ENCODE data around the gene CITED4.

The CITED4 gene

DNA sequence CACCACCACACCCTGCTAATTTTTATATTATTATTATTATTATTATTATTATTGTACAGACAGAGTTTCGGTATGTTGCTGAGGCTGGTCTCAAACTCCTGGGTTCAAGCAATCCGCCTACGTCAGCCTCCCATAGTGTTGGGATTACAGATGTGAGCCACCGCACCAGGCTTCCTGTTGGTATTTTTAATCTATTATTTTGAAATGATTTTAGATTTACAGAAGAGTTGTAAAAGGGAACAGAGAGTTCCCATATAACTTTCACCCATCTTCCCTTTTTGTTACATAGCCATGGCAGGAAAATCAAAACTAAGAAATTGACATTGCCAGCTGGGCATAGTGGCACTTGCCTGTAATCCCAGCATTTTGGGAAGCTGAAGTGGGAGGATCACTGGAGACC lies 42.9 kb upstream of the CITED4 start:
- TF ChIP-seq, protein P1, sequence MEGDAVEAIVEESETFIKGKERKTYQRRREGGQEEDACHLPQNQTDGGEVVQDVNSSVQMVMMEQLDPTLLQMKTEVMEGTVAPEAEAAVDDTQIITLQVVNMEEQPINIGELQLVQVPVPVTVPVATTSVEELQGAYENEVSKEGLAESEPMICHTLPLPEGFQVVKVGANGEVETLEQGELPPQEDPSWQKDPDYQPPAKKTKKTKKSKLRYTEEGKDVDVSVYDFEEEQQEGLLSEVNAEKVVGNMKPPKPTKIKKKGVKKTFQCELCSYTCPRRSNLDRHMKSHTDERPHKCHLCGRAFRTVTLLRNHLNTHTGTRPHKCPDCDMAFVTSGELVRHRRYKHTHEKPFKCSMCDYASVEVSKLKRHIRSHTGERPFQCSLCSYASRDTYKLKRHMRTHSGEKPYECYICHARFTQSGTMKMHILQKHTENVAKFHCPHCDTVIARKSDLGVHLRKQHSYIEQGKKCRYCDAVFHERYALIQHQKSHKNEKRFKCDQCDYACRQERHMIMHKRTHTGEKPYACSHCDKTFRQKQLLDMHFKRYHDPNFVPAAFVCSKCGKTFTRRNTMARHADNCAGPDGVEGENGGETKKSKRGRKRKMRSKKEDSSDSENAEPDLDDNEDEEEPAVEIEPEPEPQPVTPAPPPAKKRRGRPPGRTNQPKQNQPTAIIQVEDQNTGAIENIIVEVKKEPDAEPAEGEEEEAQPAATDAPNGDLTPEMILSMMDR (IDR thresholded peaks at IDR 0.05; ENCODE audit: low read depth, low read length, missing control alignments): no peak
- no peak overlapping the region for H3K4me3 ChIP-seq (ENCODE audit: low read depth, low read length)
- no peak for DNase-seq (ENCODE audit: low read depth)
- in situ Hi-C loops (cut with HindIII; ENCODE audit: low sequenced_read_pairs): no loop called here

DNA sequence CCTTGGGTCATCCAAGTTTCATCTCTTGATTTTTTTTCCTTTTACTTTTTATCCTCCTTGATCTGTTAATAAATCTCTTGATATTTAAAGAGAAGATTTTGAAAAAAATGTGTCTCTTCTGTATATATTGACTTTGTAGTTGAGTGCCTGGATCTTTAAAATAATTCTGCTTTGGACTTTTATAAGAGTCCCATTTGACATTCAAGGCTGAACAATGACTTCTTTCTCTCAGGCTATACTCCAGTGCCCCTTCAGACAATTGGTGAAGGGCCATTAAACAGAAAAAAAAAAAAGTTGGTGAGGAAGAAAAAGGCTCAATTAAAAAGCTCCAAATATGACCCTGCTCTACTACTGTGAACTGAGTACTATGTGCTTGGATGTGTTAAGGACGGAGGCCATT lies 40.9 kb upstream of the CITED4 start:
- H3K4me3 ChIP-seq (ENCODE audit: low read depth, low read length): no peak overlapping the region
- TF ChIP-seq, protein P1 (IDR thresholded peaks at IDR 0.05; ENCODE audit: low read depth, low read length, missing control alignments): no peak
- in situ Hi-C loops (cut with HindIII; ENCODE audit: low sequenced_read_pairs): no loop called here
- DNase-seq (ENCODE audit: low read depth): no peak

DNA sequence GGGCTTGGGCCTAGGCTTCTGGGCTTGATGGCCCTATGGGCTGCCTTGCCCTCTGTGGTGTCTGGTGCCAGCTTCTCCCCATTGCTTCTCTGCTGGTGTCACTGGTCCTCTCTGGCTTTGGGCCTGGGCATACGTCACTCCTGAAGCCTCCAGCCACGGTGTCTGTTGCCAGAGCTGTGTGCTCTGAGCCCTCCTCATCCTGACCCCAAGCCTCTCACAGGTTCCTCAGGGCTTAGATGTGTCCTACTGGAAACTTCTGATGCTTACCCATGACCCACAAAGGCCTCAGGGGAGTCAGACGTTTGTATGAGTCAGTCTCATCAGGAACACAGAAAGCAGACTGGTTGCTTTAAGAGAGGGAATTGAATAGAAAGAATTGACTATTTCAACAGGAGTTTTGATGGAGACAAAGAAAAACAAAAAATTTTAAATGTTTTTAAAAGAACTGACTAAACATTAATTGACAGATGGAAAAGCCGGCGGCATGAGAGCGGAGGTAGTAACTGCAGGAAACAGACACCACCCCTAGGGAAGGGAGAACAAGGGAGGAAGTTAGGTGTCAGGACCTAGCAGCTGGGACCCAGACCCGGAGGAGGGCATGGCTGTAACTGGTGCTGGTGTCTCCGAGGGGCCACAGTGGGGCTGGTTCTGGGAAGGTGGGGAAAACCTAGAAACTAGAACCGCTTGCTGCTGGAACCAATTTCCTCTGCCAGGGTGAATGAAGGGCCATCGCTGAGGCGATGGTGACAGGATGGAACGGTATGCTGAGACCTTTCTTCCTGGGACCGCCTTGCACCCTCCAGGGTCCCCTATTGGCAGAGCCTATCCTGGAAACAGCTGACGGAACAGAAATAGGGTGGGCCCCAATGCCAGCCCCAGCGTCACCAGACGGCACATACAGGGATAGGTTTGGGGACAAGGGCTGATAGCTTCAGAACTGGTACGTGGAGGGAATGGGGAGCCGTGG lies 40.0 kb upstream of the CITED4 start:
- TF ChIP-seq, protein P1 (IDR thresholded peaks at IDR 0.05; ENCODE audit: low read depth, low read length, missing control alignments): no peak
- no peak overlapping the region for H3K4me3 ChIP-seq (ENCODE audit: low read depth, low read length)
- DNase-seq (ENCODE audit: low read depth): peak; percentile 16
- in situ Hi-C loops (cut with HindIII; ENCODE audit: low sequenced_read_pairs): no loop called here

DNA sequence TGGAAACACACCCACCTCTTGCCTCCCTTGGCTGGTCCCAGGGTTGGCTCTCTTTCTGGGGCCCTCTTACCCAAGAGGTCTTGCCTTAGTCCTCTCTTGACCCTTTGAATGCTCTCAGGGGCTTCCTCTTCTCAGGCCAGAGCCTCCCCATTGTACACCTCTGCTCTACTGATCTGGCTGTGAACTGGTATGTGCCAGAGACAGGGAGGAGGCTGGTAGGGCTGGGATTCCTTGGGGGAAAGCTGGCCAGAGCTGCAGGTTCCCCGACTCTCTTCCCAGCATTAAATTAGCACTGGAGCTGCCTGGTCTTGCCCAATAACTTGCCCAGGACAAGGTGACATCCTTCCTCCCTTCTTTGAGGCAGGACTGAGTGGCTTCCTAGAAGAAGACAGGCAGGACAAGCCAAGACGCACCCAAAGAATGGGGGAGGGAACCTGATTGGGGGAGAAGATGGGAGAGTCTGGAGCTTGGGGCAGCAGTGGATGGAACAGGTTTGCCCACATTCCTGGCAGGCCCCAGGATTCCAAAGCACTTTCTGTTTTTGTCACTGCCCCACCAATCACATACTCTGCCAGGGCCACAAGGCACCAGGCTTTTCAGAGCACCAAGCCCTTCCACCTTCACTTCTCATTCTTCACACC lies 37.2 kb upstream of the CITED4 start:
- no peak for DNase-seq (ENCODE audit: low read depth)
- no peak overlapping the region for H3K4me3 ChIP-seq (ENCODE audit: low read depth, low read length)
- TF ChIP-seq, protein P1 (IDR thresholded peaks at IDR 0.05; ENCODE audit: low read depth, low read length, missing control alignments): no peak
- in situ Hi-C loops (cut with HindIII; ENCODE audit: low sequenced_read_pairs): no loop called here

DNA sequence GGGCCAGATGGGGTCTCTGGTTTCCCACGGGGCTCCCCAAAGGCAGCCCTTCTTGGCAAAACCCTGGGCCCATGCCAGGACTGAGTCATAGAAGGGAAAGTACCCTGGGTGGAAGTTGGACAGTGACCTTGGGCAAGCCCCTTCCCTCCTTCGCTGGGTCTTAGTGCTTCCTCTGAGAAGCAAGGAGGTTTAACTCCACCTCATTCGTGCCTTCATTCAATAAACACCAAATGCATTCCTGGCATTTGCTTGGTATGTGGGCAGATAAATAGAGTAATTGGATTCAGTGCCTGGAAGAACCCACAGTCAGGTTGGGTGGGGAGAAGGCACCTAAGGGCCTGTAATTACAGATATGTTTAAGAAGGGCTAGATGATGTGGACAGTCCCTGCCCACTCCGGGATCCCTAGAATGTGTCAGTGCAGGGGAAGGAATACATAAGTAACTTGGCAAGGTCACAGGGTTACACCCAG lies 36.3 kb upstream of the CITED4 start:
- TF ChIP-seq, protein P1 (IDR thresholded peaks at IDR 0.05; ENCODE audit: low read depth, low read length, missing control alignments): no peak
- in situ Hi-C loops (cut with HindIII; ENCODE audit: low sequenced_read_pairs): no loop called here
- no peak for DNase-seq (ENCODE audit: low read depth)
- no peak overlapping the region for H3K4me3 ChIP-seq (ENCODE audit: low read depth, low read length)

DNA sequence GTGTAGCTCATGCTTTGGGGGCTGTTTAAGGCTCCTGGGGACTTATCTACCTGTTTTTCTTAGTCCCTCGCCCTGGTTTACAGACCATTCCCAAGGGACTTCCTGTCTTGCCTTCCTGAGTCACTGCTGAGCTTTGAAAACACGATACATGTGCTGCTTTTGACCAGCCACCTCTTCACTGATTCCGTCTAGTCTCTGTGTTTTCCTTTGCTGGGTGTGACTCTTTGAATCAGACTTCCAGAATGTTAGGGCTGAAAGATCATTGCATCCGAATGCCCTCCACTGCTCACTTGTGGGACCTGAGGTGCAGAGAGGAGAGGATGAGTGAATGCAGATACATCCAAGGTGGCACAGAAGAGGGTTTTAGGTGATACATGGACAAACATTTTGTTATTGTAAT lies 35.4 kb upstream of the CITED4 start:
- in situ Hi-C loops (cut with HindIII; ENCODE audit: low sequenced_read_pairs): no loop called here
- no peak for DNase-seq (ENCODE audit: low read depth)

More for the DNA sequence above, 35.4 kb upstream of the CITED4 start:
- no peak overlapping the region for H3K4me3 ChIP-seq (ENCODE audit: low read depth, low read length)
- TF ChIP-seq, protein P1 (IDR thresholded peaks at IDR 0.05; ENCODE audit: low read depth, low read length, missing control alignments): no peak
